NCI-H2107 (cell line): Measurements from ENCODE around the gene ORAI1.
A peak's percentile ranks its signal among the peaks of the same experiment; 100 is the strongest.
"Not testable (repeated sequence)": the region's sequence is repeated elsewhere in the genome, so short reads cannot be mapped to it uniquely, and the experiment has no call there.

Source experiments
- DNase-seq: peaks from one replicate; lab custom pipeline; 2025; lab: John Stamatoyannopoulos, UW

ORAI1 gene

DNA sequence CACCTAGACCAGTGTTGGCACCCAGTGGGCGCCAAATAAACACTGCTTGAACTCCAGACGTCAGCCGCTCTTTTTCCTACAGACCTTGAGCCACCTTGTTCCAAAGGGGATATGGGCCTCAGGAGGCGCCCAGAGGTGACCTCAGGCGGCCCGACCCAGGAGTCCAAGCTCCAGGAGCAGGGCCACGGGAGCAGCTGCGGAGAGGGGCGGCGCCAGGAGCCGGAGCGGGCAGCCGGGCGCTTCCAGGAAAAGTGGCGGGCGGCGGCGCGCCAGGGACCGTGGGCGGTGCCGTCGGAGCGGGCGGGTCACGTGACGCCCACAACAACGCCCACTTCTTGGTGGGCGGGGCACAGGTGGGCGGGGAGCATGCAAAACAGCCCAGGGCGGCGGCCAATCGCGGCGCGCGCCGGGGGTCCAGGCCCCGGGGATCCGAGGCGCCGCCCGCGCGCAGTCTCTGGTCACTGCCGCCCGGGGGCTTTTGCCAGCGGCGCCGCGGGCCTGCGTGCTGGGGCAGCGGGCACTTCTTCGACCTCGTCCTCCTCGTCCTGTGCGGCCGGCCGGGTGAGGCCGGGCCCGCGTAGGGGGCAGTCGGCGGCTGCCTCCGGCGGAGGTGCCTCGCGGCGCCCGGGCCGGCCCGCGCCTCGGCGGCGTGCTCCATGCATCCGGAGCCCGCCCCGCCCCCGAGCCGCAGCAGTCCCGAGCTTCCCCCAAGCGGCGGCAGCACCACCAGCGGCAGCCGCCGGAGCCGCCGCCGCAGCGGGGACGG, at the start of gene ORAI1:
ORAI1 (plus strand) TSS at position 444 of the 766 bp plus-strand sequence.
- DNase-seq: peak; percentile 82

DNA sequence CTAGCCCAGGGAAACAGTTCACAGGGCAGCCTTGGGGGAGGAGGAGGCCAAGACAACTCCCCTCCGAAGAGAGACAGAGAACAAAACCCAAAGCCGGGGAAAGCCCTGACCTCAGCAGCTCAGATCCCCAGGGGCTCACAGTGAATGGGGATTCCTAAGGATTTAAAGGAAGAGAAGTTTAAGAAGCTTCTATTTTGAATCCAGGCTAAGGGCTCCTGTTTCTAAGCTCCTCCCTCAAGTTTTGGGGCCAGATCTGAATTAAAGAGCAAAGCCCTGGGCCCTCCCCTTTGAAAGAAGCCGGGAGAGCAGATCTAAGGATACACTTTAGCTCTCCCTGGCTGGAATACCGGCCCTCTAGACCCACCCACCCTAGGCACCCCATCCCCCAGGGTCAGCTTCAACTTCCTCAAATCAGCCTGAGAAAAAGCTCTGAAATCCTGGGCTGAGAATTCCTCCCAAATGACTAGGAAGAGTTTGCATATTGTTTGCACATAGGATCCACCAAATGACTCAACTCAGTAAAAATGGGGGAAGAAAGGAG, 49.4 kb upstream of the ORAI1 start:
- no peak for DNase-seq

DNA sequence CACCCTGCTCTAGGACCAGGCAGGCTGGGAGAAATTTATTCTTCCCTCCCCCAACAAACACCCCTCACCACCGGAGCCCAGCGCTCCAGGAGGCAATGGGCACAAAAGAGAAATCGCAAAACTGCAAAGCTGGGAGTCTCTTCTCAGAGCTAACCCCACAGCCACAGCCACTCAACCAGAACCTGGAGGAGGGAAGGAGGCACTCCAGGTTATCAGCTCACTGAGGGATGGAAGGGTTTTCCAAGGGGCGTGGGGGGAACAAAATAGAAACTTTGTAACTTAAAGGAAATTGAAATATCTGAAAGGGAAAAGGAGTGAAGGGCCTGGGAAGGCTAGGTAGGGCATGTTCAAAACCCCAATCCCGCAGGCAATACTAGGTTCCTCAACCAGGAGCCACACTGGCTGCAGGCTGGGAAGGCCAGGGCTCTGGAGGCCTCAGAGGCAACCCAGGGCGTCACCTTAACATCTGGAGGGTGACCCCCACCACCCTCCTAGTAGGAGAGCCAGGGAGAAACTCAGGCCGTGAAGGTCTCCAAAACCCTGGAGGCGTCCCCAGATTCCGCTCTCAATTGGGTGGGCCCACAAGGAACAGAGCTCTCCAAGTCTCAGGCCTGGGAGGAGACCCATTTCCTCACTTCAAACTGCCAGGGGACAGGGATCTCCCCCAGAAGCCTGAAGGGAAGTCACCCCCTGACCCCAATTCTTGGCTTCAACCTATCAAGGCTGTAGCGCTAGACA, 48.7 kb upstream of the ORAI1 start:
- no peak for DNase-seq

DNA sequence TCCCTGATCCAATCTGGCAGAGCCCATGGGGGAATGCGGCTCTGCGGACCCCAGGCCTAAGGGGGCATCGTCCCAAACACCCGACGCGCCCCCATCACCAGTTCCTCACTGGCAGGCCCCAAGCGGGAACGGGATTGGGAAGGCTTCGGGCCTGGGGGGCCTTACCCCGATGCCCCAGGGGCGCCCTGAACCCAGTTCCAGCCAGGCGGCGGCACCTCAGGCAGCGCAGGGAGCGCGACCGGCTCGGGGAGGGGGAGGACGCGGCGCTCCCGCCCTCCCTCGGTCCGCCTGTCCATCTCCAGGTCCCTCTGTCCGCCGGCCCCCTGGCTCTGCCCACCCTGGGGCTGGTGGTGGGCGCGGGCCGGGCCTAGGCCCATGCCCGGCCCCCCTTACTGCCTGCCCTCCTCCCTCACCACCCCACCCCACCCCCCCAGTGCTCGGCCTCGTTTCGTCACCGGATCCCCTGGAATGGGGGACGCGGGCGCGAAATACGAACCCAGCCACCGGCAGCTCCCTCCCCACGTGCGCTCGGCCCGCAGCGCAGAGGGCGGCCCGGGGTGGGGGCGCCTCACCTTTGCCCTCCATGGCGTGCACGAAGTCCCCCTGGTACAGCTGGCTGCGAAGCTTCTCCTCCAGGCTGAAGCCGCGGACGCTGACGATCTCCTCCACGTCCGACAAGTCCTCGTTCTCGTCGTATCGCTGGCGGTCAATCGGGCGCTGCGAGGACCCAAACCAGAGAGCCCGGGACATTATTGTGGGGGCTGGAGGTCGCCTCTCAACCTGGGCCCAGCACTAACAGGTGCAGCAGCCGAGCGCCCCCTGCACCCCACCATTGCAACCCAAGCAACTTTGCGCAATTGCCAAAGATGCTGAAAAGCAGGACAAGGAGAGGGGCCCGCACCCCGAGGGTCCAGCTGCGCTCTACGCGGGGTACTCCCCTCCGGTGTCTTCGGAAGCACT, 47.8 kb upstream of the ORAI1 start:
- DNase-seq: peak; percentile 39

DNA sequence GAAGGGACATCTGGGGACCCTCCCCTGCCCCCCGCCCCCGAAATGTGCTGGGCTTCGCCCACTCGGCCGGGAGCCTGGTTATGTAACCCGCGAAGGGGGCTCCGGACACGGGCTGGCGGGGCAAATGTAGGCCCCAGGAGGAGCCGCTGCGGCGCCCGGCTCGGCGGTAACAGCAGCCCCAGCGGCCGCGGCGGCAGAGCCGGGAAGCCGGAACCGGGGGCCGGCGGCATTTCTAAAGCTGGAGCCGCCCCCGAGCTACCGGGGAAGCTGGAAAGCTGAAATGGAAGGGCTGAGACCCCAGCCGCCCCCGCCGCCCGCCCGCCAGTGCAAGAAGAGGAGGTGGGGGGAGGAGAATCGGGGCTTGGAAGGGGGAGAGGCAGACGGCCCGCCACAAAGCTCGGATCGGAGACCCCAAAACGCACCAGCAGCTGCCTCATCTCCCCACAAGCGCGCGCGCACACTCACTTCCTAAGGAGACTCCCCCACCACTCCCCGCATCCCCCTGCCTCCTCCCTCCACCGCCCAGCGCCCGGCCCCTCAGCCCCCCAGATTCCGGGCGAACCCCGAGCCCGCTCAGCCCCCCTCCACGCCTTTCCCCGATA, 47.0 kb upstream of the ORAI1 start:
- DNase-seq: no peak

DNA sequence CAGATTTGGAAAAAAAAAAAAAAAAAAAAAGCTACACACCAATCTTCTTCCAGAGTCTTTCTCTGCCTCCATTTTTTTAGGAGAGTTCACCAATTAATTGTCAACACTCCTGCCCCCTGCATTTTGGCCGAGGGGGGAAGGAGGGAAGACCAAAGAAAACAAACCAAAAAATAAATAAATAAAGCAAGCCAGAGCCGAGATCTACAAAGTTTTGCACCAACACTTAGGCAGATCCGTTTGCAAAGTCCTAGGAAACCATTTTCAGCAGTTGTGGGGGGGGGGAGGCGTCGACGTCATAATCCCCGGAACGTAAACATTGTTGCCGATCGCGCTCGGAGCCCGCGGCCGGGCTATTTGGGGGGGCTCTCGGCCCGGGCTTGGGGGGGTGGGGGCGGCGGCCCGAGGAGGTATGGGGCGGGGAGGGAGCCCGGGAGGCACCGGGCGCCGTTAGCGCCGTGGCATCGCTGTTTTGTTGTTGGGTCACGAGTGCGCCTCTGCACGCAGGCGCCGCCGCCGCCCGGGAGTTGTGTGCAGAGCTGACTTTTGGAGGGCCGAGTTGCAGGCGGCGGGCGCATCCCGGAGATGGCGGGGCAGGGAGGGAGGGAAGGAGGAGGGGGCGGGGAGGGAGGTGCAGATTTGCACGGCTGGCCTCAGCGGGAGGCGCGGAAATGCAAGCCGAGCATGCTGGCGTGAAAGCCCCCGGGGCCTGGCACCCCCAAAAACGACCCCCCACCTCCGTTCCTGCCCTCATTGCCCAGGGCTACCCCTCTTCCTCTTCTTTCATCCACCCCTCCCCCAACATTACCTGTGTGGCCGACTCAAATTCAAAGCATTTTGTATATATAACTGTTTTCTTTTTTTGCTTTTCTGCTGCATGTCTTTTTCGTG, 46.1 kb upstream of the ORAI1 start:
- DNase-seq: no peak

DNA sequence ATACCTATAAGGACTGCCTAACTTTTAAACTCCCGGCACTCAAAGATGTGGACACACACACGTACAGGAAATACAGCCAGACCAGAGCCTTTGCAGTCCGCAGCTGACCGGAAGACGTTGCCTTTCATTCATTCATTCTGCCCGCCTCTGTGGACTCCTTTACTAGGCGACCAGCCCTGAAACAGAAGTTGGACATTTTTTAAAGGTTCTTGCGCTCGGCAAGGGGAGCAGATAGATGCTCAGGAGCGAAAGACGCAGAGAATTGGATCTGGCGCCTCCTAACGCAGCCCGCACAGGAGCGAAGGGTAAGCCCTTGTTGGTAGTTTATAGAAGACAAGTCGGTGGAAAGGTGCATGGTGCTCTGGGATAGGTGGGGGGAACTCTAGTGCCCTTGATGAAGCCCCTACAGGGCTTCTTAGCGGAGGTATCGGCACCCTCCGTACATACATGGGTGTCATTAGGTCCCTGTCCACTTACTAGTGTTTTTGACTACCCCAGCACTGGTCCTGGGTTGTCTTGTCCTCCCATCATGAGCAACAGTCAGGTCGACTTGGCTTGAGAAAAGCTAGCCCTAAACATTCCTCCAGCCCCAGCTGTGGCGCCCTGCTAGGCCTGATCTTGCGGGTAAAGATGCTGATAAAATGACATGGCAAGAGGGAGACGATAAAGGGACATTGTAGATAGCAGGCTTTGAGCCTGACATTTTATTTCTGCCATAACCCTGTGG, 45.2 kb upstream of the ORAI1 start, which contains the start of gene KDM2B:
KDM2B (minus strand) TSS at position 65 of the 727 bp plus-strand sequence. CDS start 112 bp downstream, outside the sequence.
- no peak for DNase-seq

DNA sequence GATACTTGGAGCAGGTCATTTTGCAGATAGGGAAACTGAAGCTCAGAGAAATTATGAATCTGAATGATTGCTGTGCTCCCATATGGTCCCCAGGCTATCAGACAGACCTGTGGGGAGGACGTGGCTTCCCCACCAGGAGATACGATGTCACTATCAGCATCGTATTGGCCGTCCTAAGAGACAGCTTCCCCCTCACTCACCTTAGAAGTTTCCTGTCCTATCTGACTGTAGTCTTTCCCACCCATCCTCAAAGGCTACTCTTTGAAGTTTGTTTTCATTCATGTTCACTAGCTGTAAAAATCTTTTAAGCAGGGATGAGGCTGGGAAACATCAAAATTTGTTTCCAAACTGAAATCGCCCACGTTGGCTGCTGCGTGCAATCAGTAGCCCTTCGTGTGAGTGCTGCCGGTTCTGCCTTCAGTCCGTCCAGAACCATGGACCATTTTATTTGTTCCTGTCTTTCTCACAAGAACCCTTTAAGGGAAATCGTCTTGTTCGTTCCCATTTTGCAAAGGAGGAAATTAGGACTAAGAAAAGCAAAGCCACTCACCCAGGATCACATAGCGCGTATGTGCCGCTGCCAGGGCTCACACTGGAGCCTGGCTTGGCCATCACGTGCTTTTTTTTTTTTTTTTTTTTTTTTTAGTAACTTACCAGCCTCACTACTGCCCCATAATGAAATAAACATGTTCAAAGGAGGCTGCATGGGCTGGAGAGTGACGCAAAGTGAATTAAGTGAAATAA, 44.5 kb upstream of the ORAI1 start:
- no peak for DNase-seq

DNA sequence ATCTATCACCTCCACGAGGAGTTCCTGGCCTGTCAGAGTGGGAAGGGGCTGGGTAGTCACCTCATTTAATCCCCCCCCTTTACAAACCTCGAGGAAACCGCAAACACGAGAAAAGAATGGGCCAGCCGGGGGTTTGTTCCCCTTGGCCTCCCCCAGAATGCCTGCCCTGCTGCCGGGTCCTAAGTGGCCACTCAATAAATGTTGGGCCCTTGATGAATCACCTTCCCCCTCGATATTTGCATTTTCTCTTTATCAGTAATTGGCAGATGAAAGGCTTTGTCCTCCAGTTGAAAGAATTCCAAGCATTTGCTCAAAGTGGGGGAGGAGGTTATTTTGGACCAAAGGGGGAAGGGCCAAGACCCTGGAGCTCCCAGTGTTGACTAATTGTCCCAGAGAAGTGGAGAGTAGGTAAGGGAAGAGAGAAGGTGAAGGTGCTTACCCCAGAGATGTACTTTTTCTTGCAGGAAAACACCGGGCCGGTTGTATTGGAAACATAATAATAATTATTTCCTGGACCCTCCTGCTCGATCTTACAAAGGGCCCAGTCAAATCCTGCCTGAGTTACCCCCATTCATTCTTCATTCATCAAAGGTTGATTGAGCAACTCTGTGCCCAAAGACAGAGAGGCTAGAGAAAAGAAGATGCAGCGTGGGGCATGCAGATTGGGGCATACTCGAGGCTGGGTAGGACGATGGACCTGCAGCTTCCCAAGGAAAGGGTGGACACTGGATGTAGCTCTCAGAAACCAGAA, 43.6 kb upstream of the ORAI1 start:
- DNase-seq: no peak

DNA sequence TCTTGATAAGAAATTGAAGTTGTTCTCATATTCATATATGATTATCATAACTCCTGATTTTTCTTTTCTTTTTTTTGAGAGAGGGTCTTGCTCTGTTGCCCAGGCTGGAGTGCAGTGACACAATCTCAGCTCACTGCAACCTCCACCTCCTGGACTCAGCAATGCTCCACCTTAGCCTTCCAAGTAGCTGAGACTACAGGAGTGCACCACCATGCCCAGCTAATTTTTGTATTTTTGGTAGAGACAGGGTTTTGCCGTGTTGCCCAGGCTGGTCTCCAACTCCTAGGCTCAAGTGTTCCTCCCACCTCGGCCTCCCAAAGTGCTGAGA, 43.0 kb upstream of the ORAI1 start:
- DNase-seq: not testable (repeated sequence)

DNA sequence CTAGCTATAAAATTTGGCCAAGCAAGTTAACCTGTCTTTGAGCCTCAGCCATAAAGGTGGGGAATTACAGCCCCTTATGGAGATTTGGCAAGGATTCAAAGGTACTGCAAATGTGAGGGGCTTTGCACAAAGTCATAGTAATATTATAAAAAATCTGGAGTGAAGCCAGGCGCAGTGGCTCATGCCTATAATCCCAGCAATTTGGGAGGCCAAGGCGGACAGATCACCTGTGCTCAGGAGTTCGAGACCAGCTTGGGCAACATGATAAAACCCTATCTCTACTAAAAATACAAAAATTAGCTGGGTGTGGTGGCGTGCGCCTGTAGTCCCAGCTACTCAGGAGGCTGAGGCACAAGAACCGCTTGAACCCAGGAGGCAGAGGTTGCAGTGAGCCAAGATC, 41.4 kb upstream of the ORAI1 start:
- DNase-seq: not testable (repeated sequence)

DNA sequence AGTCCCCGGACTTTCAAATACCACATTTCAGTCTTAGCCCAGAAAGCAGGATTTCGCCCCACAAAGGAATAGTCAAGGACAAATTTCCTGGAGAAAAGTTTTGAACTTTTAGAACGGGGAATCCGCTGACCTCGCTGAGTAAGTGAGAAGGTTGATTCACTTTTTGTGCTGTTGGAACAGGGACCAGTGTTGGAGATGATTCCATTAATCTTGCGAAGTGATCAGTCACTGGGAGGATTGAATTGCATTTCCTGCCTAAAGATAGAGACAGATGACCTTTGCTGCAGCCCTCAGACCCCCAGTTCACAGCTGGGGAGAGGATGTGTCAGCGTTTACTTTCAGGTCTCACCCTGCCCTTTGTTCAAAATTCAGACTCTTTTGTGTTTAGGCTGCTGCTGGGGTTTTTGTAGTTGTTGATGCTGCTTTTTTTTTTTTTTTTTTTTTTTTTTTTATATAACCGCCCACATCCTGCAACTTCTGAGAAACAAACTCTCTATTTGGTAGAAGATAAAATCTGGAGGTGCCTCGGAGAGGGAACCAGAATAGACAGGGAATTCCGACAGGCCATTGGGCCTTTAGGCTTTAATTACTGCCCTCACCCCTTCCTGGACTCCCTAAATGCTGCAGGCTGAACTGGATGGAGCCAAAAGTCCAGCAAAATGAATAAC, 35.7 kb upstream of the ORAI1 start:
- DNase-seq: no peak

DNA sequence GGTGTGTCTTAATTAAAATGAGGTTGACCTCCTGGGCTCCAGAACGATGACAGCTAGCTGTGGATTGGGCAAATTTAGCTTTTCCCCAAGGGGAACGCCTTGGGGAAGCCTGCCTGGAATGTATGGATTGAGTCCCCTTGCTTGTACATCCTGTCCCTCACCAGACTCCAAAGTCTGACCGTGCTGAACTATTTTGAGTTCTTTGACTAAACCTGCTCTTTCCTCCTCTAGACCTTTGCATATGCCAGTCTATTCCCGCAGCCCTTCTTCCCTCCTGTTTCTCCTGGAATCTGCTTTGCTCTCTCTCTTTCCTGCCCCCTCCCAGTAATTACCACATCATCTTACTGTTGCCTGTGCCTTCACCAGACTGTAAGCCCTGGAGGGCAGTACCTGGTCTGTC, 34.0 kb upstream of the ORAI1 start:
- DNase-seq: no peak

DNA sequence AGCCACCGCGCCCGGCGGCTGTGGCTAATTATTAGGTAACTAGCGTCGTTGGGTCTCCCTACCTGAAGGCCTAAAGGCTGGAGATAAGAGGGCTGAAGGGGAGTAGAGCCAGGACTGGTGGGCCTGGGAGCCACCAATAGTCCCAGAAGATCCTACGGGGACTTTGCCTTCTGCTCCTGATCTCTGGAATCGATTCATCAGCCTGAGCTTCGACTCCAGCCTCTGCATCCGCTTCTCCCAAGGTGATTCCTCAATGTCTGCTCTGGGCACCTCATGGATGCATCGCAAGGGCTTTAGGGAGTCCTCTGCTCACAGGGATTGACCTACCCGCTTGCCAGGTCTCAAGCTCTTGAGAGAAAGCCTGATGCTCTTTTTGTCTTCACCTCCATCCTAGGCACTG, 30.8 kb upstream of the ORAI1 start:
- no peak for DNase-seq

DNA sequence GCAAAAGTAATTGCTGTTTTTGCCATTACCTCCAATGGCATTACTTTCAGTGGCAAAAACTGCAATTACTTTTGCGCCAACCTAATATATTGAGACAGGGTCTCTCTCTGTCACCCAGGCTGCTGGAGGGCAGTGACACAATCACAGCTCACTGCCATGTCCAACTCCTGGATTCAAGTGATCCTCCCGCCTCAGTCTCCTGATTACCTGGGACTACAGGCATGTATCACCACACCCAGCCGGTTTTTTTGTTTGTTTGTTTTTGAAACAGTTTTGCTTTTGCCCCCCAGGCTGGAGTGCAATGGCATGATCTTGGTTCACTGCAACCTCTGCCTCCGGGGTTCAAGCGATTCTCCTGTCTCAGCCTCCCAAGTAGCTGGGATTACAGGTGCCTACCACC, 29.8 kb upstream of the ORAI1 start:
- no peak for DNase-seq

DNA sequence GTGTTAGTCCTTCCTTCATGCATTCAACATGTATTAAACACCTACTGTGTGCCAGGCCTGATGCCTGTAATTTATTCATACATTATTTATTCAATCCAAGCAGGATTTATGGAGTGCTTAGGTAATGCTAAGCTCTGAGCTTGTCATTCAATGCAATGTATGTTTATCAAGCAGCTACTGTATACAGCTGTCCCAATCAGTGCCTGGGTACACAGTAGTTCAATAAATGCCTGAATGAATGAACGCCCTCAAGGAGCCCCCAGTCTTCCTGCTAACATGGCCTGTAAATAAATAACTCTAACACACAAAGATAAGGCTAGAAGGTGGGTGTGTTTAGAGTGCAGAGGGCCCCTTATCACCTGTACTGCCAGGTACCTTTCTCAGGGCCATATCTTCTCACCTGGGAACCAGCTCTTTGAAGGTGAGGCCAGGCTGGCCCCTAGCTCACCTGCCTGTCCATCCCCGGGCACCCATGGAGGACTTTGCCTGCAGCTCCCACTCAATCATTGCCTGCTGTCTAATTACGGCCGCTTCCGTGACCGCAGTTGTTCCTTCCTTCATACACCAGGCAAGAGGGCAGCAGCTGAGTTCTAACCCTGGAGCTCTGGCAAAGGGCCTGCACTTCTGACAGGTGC, 25.5 kb upstream of the ORAI1 start:
- no peak for DNase-seq

DNA sequence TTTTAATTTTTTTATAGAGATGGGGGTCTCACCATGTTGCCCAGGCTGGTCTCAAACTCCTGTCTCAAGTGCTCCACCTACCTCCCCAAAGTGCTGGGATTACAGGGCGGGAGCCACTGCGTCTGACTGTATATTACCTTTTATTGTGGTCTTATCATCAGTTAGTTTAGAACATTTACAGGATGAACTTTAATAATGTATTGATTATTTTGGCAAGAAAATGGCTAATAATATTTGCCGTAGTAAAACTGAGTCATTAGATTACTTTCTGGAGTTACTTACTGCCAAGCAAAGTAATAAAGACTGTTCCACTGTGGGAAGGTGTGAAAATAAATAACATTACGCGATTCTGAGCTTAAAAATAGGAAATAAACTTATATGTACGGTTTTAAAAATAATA, 23.6 kb upstream of the ORAI1 start:
- DNase-seq: no peak
